Left renal cortex interstitium (tissue), 4 donors: Measurements from ENCODE around the gene HAPLN2. TPM values are rescaled to one million over a fixed set of nuclear protein-coding genes. Genes with fewer than 3 reads are reported as not detected.
"Not testable (repeated sequence)": the region's sequence is repeated elsewhere in the genome, so short reads cannot be mapped to it uniquely, and the experiment has no call there.

ENCODE experiments used
- DNase-seq, 4 donors: peaks; one replicate each; pipeline ENCODE4 v3.0.0-alpha.2; 2013; ENCODE audit warnings: low read depth in 4 of 4, low spot score in 2 of 4, missing footprints in 1 of 4
- polyA plus RNA-seq, 4 donors: library from polyadenylated mRNA; unstranded; fragments of 120-200 nt; gene quantifications; one replicate each; pipeline ENCODE4 v1.2.1, GENCODE V29; 2013; ENCODE audit not compliant: insufficient read length in 4 of 4

The HAPLN2 gene
- under 1 TPM; 0.16 to 0.62 (median 0.47) TPM for polyA plus RNA-seq

DNA sequence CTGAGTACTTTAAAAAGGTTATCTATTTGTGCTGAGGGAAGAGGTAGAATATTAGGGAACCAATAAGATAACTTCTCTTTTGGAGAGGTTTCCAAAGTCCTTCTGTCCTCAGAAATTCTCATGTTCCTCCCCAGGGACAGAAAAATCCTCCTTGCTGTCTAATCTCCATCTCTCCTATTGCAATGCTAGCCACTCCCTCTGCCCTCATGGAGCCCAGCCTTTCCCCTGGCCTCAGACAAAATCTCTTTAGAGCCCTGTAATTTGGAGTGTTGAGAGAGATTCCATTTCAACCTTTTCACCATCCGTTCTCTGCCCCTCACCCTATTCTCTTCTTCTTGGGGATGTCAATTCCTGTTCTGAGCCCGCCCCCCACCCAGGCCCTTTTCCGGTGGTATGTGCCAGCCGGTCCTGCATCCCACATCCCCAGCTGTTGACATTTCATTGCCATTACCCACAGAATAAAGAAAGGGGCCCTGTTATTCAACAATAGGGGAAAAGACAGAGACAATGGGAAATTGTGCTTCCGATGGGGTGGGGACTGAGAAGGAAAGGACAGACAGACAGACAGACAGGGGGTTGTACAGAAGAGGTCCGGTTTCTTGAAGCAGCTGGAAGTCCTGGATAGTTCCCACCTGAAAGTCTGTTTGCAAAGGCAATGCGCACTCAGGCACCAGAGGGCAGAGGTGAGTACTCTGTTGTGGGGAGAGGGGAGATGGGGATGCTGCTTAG, at the start of gene HAPLN2:
Gene HAPLN2 (plus strand): TSS at position 563 of the 729 bp plus-strand sequence. CDS start 4,076 bp downstream, outside the sequence.
- no peak for DNase-seq

DNA sequence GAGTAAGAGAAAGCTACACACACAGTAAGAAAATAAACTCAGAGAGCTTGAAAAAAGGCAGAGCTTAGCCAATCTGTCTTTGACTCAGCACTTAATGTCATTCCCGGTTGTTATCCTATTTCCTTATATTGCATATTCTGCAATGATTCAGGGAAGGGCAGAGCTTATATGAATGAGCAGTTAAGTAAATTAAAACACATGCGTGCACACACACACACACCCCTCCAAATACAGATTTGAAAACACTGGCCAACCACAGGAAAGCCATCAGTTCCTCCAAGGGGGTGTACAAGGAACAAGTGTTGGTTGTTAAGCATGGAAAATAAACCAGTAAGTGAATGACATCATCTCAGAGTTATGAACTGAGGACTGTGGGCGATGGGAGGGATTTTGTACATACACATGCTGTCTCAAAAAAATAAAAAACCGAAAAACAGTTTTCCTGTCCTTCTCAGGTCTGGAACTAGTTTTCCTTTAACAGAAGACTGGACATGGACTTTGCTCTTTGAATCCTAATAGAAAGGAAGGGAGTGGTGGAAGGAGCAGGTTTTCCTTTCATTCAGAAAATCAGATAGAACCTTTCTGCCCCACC, 47.9 kb upstream of the HAPLN2 start:
- no peak for DNase-seq

DNA sequence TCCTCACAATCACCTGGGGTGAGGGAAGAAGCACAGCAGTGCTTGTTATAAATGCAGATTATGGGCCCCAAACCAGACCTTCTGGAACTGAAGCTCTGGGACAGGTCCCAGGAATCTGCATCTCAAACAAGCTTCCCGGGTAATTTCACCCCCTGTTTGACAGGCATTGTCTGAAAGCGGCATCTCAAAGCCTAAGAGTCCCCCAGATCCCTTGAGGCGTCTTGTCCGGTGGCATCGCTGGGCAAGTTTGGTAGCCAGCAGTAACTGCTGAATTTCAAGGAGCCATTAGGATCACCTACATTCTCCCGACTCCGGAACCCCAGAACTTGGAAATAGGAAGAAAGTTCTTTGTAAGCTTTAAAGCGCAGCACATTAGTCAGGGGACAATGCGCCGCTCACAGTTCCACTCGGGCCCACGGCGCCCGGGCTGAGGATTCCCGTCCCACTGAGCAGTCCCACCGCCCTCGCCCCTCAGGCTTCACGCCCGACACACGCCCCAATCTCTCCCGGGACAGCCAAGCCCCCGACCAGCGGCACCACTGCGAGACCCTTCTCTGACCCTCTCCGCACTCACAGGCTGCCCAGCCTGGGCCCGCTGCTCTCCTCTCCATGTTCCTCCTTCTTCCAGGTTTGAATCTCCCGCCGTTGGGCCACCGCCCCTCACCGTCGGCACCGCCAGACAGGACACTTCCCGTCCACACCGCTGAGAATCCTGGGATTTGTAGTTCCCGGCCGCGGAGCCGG, 47.1 kb upstream of the HAPLN2 start, which contains the start of gene IQGAP3:
Gene IQGAP3 (minus strand): TSS at position 647 of the 744 bp plus-strand sequence. CDS start 36 bp downstream, at position 611.
- DNase-seq = peak in 2 of 4 donors; percentile 52 to 78

GRCh38 chr1:156572663-156573018, 46.6 kb upstream of the HAPLN2 start:
- DNase-seq = no peak

GRCh38 chr1:156574039-156574633, 45.1 kb upstream of the HAPLN2 start:
- DNase-seq = no peak

- no peak for DNase-seq
These were observed 41.7 kb upstream of the HAPLN2 start for GRCh38 chr1:156577550-156577949.

DNA sequence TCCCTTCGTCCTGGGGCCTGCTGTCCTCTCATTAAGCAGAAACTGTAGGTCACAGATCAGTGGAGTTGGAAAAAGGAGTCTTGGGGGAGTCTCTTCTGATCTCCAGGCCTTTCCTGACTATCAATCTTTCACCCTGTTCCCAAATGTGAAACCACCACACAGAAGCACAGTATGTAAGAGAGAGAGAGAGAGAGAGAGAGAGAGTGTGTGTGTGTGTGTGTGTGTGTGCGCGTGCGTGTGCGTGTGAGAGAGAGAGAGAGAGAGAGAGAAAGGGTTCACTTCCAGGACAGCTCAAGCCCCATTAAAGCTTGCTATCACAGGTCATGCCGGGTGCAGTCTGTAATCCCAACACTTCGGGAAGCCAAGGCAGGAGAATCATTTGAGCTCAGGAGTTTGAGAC, 41.2 kb upstream of the HAPLN2 start:
- no peak for DNase-seq

GRCh38 chr1:156579472-156579871, 39.7 kb upstream of the HAPLN2 start, which contains the start of gene TTC24:
TSS of gene TTC24 (plus strand) at chr1:156579723. CDS start at chr1:156581365, 1,642 bp downstream.
- no peak for DNase-seq

DNA sequence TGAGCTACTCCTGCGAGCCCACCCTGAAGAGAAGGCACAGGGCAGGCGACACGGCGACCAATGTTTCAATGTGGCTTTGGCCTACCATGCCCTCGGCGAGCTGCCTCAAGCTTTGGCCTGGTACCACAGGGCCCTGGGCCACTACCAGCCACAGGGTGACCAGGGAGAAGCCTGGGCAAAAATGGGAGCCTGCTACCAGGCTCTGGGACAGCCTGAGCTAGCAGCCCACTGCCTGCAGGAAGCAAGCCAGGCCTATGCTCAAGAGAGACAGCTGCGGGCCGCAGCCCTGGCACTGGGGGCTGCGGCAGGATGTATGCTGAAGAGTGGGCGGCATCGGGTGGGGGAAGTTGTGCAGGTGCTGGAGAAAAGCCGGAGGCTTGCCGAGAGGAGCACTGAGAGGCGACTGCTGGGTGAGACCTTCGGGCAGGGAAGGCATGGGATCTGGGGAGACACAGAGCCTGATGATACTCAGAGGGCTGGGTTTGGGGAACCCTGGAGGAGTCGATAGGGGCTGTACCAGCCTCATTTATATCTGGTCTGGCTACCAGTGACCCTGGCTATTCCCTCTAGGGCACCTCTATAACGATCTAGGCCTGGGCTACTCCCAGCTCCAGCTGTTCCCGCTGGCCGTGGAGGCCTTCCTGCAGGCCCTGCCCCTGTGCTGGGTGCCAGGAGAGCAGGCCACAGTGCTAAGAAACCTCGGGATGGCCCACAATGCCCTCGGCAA, 37.4 kb upstream of the HAPLN2 start:
- no peak for DNase-seq

DNA sequence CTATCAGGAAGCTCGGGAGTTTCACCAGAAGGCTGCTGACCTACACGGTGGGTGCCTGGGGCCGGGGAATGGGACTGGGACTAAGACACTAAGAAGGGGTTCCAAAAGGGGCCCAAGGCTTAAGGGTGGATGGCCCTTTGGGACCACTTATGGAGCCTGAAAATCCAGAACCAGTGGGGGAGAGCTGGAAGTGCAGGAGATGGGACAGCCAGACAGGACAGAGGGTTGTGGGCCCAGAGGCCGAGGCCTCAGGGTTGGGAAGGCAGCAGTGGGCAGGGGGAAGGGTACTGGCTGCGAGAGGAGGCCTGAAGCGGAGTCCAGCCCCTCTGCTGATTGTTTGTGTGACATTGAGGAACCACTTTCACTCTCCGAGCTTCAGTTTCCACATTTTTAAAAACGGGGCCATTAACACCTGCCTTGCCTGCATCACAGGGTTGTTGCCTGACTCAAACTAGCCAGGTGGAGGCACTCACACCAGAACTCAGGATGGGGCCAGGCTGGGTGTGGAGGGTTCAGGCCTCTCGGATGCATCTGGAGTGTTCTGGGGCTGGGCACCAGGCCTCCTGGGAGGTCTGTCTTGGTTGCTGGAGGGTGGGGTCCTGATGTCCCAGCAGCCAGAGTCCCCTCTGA, 36.7 kb upstream of the HAPLN2 start:
- DNase-seq = no peak

DNA sequence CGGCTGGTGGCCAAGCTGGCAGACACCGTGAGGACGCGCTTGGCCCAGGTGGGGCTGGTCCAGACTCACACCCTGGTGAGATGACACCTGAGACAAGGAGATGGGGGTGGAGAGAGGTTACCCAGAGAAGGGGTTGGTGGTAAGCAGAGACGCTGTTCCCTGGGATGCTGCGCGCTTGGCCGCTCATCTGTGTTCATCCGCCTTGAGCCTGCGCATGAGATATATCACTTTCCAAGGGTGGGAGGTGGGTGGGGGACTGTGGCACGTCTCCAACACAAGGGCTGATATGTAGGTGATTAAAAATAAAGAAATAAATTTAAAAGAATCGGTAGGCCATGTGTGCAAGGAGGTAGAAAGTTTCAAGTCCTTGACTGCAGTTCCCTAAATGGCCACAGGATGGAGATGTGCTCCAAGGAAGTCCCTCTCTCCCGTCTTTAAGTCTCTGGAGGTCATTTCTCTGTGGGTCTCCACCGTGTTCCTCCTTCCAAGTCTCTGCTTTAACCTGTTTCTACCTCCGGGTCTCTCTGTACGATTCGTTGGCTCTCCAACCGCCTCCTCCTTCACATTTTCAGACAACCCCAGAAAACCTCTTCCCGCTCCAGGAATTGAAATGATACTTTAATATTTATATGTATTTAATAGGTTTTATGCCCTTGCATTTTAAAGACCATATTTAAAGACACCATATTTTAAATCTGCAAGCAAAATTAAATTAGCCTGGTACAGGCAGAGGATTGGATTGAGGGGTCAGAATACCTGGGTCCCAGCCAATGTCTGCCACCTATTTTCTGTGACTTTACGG, 35.2 kb upstream of the HAPLN2 start:
- peak in 2 of 4 donors; percentile 71 to 84 for DNase-seq

DNA sequence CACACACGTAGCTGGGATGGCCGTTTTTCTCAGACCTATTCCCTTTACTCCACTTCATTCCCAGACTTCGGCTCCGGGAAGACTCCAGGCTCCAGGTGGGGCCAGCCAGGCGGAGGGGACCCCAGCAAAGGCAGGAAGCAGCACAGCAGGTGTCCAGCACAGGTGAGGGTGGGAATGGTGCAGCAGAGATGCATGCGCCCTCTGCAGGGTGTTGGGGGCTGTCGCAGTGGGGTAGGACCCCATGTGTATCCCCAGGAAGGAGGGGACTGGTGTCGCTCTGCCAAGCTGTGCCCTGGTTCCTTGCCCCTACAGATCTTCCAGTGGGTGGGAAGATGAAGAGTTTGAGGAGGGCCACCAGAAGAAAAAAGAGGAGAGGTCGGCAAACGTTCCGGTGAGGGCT, 34.4 kb upstream of the HAPLN2 start:
- no peak for DNase-seq

GRCh38 chr1:156586323-156586722, 32.9 kb upstream of the HAPLN2 start:
- DNase-seq = no peak

DNA sequence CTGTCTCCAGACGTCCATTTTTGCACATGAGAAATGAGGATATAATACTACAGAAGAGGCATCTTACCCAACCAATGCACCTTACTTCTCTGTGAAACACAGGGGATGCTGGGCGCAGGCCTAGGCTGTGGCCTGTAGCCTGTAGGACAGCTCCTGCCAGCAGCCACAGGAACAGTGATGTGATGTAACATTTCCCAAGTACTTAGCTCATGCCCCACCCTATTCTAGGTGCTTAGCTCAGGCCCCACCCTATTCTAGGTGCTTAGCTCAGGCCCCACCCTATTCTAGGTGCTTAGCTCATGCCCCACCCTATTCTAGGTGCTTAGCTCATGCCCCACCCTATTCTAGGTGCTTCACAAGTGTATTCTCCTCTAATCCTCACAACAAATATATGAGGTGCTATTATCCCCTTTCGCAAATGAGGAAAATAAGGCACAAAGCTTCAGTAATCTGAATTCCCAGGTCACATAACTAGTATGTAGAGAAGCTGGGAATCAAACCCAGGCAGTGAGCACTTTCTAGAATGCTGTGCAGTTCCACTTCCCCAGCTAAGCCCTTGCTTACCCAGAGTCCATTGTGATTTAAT, 32.2 kb upstream of the HAPLN2 start:
- DNase-seq = no peak

- DNase-seq = not testable (repeated sequence)
These were observed 31.3 kb upstream of the HAPLN2 start for GRCh38 chr1:156587927-156588326.

- no peak for DNase-seq
These were observed 29.7 kb upstream of the HAPLN2 start for GRCh38 chr1:156589546-156589945.

GRCh38 chr1:156590326-156591180, 28.7 kb upstream of the HAPLN2 start:
- DNase-seq = no peak

- no peak for DNase-seq
These were observed 28.1 kb upstream of the HAPLN2 start for GRCh38 chr1:156591181-156591431.
